GM23338 (cell line): Measurements from ENCODE around the gene AGR3.

Experiments used
- EZH2 ChIP-seq: fragments of 200-600 bp; sonication (generic); IDR thresholded peaks from one replicate; pipeline ENCODE4 v1.8.0; 2017; ENCODE audit warnings: antibody characterized with exemption, mild to moderate bottlenecking, low read depth; ENCODE audit not compliant: unreplicated experiment
- POLR2AphosphoS5 ChIP-seq: IDR thresholded peaks from 2 replicates; pipeline ENCODE4 v1.6.1; 2016; ENCODE audit warnings: antibody characterized with exemption, low read depth

- TF ChIP-seq POLR2AphosphoS5 (no peak), EZH2 (no peak)
Observed at GRCh38 chr7:16904076-16904475, 22.3 kb upstream of the AGR3 start.
